GM23338 (cell line): ENCODE results near the gene SMTNL2.
"Not testable (repeated sequence)": the region's sequence is repeated elsewhere in the genome, so short reads cannot be mapped to it uniquely, and the experiment has no call there.

ENCODE experiments used
- EZH2 ChIP-seq: fragments of 200-600 bp; sonication (generic); IDR thresholded peaks from one replicate; pipeline ENCODE4 v1.8.0; 2017; ENCODE audit warnings: antibody characterized with exemption, mild to moderate bottlenecking, low read depth; ENCODE audit not compliant: unreplicated experiment
- TF ChIP-seq, protein P1 (sequence below), 2 experiments: fragments of 200-600 bp in 1 of 2; sonication (generic) in 1 of 2; conservative IDR thresholded peaks; 2 replicates each; pipeline versions ENCODE4 v1.5.1 to v1.6.1; 2016 to 2017; ENCODE audit warnings: antibody characterized with exemption in 2 of 2, low read depth in 2 of 2, mild to moderate bottlenecking in 2 of 2, moderate library complexity in 1 of 2
- TF ChIP-seq, protein P2 (sequence below): IDR thresholded peaks from one replicate; pipeline ENCODE4 v1.6.1; 2018; ENCODE audit warnings: antibody characterized with exemption; ENCODE audit not compliant: unreplicated experiment

DNA sequence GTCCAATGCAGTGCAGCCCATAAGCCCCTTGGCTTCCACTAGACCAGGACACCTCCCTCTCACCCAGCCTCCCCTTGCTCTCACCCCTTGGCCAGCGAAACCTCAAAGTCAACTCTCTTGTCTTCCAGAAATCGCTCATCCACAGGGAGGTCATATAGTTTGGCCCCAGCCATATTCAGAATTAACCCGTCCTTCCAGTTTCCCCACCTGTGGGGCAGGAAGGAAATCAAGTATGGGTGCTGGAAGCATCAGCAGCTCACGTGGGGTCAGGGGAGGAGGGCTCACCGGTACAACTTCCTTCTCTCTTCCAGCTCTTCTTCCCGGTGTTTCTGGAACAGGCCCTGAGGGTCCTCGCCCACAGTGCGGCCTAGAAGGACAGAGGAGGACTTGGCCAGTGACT is 54.4 kb downstream of the SMTNL2 start:
- TF ChIP-seq, protein P1, sequence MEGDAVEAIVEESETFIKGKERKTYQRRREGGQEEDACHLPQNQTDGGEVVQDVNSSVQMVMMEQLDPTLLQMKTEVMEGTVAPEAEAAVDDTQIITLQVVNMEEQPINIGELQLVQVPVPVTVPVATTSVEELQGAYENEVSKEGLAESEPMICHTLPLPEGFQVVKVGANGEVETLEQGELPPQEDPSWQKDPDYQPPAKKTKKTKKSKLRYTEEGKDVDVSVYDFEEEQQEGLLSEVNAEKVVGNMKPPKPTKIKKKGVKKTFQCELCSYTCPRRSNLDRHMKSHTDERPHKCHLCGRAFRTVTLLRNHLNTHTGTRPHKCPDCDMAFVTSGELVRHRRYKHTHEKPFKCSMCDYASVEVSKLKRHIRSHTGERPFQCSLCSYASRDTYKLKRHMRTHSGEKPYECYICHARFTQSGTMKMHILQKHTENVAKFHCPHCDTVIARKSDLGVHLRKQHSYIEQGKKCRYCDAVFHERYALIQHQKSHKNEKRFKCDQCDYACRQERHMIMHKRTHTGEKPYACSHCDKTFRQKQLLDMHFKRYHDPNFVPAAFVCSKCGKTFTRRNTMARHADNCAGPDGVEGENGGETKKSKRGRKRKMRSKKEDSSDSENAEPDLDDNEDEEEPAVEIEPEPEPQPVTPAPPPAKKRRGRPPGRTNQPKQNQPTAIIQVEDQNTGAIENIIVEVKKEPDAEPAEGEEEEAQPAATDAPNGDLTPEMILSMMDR (conservative IDR thresholded peaks at IDR 0.05; ENCODE audit: low read depth in 2 of 2), result not testable (repeated sequence)
- TF ChIP-seq EZH2, result not testable (repeated sequence)
- TF ChIP-seq, protein P2, sequence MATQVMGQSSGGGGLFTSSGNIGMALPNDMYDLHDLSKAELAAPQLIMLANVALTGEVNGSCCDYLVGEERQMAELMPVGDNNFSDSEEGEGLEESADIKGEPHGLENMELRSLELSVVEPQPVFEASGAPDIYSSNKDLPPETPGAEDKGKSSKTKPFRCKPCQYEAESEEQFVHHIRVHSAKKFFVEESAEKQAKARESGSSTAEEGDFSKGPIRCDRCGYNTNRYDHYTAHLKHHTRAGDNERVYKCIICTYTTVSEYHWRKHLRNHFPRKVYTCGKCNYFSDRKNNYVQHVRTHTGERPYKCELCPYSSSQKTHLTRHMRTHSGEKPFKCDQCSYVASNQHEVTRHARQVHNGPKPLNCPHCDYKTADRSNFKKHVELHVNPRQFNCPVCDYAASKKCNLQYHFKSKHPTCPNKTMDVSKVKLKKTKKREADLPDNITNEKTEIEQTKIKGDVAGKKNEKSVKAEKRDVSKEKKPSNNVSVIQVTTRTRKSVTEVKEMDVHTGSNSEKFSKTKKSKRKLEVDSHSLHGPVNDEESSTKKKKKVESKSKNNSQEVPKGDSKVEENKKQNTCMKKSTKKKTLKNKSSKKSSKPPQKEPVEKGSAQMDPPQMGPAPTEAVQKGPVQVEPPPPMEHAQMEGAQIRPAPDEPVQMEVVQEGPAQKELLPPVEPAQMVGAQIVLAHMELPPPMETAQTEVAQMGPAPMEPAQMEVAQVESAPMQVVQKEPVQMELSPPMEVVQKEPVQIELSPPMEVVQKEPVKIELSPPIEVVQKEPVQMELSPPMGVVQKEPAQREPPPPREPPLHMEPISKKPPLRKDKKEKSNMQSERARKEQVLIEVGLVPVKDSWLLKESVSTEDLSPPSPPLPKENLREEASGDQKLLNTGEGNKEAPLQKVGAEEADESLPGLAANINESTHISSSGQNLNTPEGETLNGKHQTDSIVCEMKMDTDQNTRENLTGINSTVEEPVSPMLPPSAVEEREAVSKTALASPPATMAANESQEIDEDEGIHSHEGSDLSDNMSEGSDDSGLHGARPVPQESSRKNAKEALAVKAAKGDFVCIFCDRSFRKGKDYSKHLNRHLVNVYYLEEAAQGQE, result not testable (repeated sequence)
